ENCODE data around the gene CEP85L. TPM values are rescaled to one million over a fixed set of nuclear protein-coding genes. Genes with fewer than 3 reads are reported as not detected.

CEP85L gene
- total RNA-seq, 1 experiment from 2014 or later: 4.9 TPM

DNA sequence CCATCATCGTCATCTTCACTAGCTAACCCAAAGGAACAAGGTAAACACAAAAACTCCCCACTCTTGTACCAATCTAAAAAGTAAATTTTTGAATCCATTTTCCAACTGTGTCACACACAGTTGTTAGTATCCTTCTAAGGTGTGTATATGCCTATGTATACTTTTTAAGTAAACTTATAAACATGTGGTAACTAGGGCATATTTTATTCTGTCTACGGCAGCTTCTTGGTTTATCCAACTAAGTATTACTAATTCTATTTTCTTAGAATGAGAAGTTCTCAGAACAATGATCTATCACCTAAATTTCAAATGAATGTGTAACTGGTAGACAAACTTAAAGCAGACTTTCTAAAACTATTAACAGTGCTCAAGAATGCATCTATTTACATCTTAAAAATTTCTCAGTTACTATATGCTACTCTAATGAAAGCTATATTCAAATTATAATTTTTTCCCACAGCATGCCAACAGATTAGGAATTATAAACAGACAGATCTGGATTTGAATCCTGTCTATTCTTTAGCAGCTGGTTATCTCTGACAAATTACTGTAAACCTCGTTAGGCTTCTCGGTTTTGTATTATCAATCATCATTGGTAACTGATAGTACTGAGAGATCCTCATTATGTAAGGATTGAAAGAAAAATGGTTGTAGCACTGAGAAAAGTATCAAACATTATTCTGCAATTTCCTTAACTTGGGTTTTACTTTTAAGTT is 105.1 kb downstream of the CEP85L start:
- Histone ChIP-seq H3K9ac (ENCODE audit: low read length) (no peak overlapping the region), H3K4me2 (ENCODE audit: low read length) (no peak overlapping the region), H3K36me3 (ENCODE audit: control insufficient read depth in 1 of 2, insufficient read depth in 2 of 2, low read length in 2 of 2) (no peaks in the 10 kb centered on the region), H3K9me2 (ENCODE audit: insufficient read depth) (no peaks in the 10 kb centered on the region), H3K4me1 (ENCODE audit: control insufficient read depth in 1 of 2, insufficient read depth in 2 of 2, low read length in 2 of 2) (no peaks in the 10 kb centered on the region), H4K20me1 (ENCODE audit: insufficient read depth) (no peaks in the 10 kb centered on the region), H3K79me2 (ENCODE audit: insufficient read depth, low read length) (no peaks in the 10 kb centered on the region), H3K4me3 (replicated peaks in 1 of 2; ENCODE audit: low read depth in 1 of 2, low read length in 2 of 2) (no peak overlapping the region), H2AFZ (ENCODE audit: low read depth, low read length, poor library complexity, severe bottlenecking) (no peak overlapping the region), H3K27me3 (ENCODE audit: insufficient read depth, low read length) (no peaks in the 10 kb centered on the region), H3K27ac (ENCODE audit: low read depth, low read length) (no peak overlapping the region), H3K9me3 (ENCODE audit: control insufficient read depth in 1 of 2, insufficient read depth in 1 of 2, low read depth in 1 of 2, low read length in 2 of 2) (no peaks in the 10 kb centered on the region)
- BruUV-seq (replicated peaks): no TSS peak
- DNase-seq (ENCODE audit: low read depth, low spot score) (no peak), ATAC-seq (no peak)
- RAD21 ChIA-PET (ENCODE audit: low non-redundant PET in 1 of 2, low total read pairs in 2 of 2, uncharacterized antibody in 2 of 2, unreplicated experiment in 2 of 2): no interaction called here
- intact Hi-C loops (cut with micrococcal nuclease): no loop called here
- POLR2A ChIA-PET: no interaction called here
- CTCF ChIA-PET: interaction anchor here (1.1 kb wide), 1 partner anchor 262 kb away, joined by 3 read pairs; no protein-coding TSS in a partner anchor
- TF ChIP-seq SP1 (IDR thresholded peaks at IDR 0.05; ENCODE audit: low read depth) (no peak), EZH2phosphoT487 (IDR thresholded peaks at IDR 0.05; ENCODE audit: borderline replicate concordance) (no peak), JUND (IDR thresholded peaks at IDR 0.05) (no peak), ELF1 (IDR thresholded peaks at IDR 0.05; ENCODE audit: borderline replicate concordance, low read depth) (no peak), POLR2A (IDR thresholded peaks at IDR 0.05; ENCODE audit: borderline replicate concordance, extremely low read depth, insufficient read depth, insufficient read length) (no peak), ZNF274 (IDR thresholded peaks at IDR 0.05; ENCODE audit: low read depth, low read length) (no peak), EGR1 (IDR thresholded peaks at IDR 0.05; ENCODE audit: low read depth) (no peak), SRF (IDR thresholded peaks at IDR 0.05; ENCODE audit: low read depth) (no peak), FOSL1 (IDR thresholded peaks at IDR 0.05; ENCODE audit: low read depth) (no peak)
- TF ChIP-seq, protein P1, sequence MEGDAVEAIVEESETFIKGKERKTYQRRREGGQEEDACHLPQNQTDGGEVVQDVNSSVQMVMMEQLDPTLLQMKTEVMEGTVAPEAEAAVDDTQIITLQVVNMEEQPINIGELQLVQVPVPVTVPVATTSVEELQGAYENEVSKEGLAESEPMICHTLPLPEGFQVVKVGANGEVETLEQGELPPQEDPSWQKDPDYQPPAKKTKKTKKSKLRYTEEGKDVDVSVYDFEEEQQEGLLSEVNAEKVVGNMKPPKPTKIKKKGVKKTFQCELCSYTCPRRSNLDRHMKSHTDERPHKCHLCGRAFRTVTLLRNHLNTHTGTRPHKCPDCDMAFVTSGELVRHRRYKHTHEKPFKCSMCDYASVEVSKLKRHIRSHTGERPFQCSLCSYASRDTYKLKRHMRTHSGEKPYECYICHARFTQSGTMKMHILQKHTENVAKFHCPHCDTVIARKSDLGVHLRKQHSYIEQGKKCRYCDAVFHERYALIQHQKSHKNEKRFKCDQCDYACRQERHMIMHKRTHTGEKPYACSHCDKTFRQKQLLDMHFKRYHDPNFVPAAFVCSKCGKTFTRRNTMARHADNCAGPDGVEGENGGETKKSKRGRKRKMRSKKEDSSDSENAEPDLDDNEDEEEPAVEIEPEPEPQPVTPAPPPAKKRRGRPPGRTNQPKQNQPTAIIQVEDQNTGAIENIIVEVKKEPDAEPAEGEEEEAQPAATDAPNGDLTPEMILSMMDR (IDR thresholded peaks at IDR 0.05 in 2 of 3, conservative IDR thresholded peaks at IDR 0.05 in 1 of 3; ENCODE audit: borderline replicate concordance in 1 of 3, insufficient read depth in 1 of 3, low read depth in 2 of 3, low read length in 2 of 3): no peak
- TF ChIP-seq, protein P2, sequence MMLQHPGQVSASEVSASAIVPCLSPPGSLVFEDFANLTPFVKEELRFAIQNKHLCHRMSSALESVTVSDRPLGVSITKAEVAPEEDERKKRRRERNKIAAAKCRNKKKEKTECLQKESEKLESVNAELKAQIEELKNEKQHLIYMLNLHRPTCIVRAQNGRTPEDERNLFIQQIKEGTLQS (IDR thresholded peaks at IDR 0.05): no peak

All from HCT116 (cell line).